Measurements from ENCODE around the gene GIGYF1. TPM values are rescaled to one million over a fixed set of nuclear protein-coding genes. Genes with fewer than 3 reads are reported as not detected.

Gene GIGYF1
- polyA plus RNA-seq, 1 donor (not counting 4 experiments of a cell fraction or from before 2014, with no cell fraction given), result 4.0 TPM

DNA sequence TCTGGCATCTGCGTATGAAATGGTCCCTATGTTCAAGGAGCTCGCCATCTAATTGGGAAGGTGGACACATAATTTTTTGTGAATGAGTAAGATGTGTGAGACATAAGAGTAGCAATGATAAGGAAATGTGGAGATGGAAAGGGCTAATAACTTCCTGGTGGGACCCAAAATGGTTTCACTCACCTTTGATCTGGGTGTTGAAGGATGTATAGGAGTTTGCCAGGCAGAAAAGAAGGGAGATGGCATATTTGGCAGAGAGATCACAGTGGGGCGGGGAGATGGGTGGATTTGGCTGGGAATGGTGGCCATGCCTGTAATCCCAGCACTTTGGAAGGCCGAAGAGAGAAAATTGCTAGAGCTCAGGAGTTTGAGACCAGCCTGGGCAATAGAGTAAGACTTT lies 16.4 kb upstream of the GIGYF1 start:
- Histone ChIP-seq H4K20me1 (ENCODE audit: control insufficient read depth, extremely low read depth, insufficient read depth, low read length) (no peaks in the 10 kb centered on the region), H3K4me2 (ENCODE audit: control insufficient read depth, extremely low read depth, insufficient read depth, low read depth, low read length) (no peak overlapping the region), H3K9me3 (ENCODE audit: control insufficient read depth, low read depth, low read length) (no peaks in the 10 kb centered on the region), H2AFZ (ENCODE audit: control insufficient read depth, low read length) (no peak overlapping the region), H3K27me3 (ENCODE audit: control insufficient read depth, extremely low read depth, insufficient read depth, low read length) (no peaks in the 10 kb centered on the region), H3K4me3 (ENCODE audit: control insufficient read depth in 2 of 3, extremely low read depth in 1 of 3, insufficient read depth in 2 of 3, low read depth in 1 of 3, low read length in 3 of 3) (no peak overlapping the region), H3K79me2 (ENCODE audit: control insufficient read depth, insufficient read depth, low read length) (peaks cover 21% of the 10 kb centered on the region), H3K36me3 (ENCODE audit: control insufficient read depth in 2 of 2, extremely low read depth in 1 of 2, insufficient read depth in 2 of 2, low read length in 2 of 2) (peaks cover 0 to 12% of the 10 kb centered on the region in 2 experiments), H3K9me1 (ENCODE audit: control insufficient read depth, extremely low read depth, insufficient read depth, low read length) (no peaks in the 10 kb centered on the region), H3K27ac (ENCODE audit: control insufficient read depth, insufficient read depth, low read length) (no peak overlapping the region), H3K4me1 (ENCODE audit: control insufficient read depth, extremely low read depth, insufficient read depth, low read length) (peaks cover 8% of the 10 kb centered on the region), H3K9ac (ENCODE audit: control insufficient read depth, extremely low read depth, insufficient read depth, low read length) (no peak overlapping the region)
- dilution Hi-C loops (cut with MboI; ENCODE audit: extremely low pct_ligation_motif_present, low sequenced_read_pairs), result loop anchor here (10.0 kb wide), 1 partner anchor 134 kb away; no protein-coding TSS in a partner anchor
- FAIRE-seq (no peak), DNase-seq (ENCODE audit: low read depth, low spot score) (no peak)
- TF ChIP-seq, protein P1, sequence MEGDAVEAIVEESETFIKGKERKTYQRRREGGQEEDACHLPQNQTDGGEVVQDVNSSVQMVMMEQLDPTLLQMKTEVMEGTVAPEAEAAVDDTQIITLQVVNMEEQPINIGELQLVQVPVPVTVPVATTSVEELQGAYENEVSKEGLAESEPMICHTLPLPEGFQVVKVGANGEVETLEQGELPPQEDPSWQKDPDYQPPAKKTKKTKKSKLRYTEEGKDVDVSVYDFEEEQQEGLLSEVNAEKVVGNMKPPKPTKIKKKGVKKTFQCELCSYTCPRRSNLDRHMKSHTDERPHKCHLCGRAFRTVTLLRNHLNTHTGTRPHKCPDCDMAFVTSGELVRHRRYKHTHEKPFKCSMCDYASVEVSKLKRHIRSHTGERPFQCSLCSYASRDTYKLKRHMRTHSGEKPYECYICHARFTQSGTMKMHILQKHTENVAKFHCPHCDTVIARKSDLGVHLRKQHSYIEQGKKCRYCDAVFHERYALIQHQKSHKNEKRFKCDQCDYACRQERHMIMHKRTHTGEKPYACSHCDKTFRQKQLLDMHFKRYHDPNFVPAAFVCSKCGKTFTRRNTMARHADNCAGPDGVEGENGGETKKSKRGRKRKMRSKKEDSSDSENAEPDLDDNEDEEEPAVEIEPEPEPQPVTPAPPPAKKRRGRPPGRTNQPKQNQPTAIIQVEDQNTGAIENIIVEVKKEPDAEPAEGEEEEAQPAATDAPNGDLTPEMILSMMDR (optimal IDR thresholded peaks at IDR 0.05 in 1 of 3, IDR thresholded peaks at IDR 0.05 in 1 of 3, conservative IDR thresholded peaks at IDR 0.05 in 1 of 3; ENCODE audit: extremely low read depth in 1 of 3, insufficient read depth in 2 of 3, low read length in 3 of 3), result no peak
- TF ChIP-seq EZH2 (IDR thresholded peaks at IDR 0.05; ENCODE audit: low read length), result no peak

- Histone ChIP-seq H2AFZ (ENCODE audit: control insufficient read depth, low read length) (no peak overlapping the region), H3K27me3 (ENCODE audit: control insufficient read depth, extremely low read depth, insufficient read depth, low read length) (no peaks in the 10 kb centered on the region), H3K4me2 (ENCODE audit: control insufficient read depth, extremely low read depth, insufficient read depth, low read depth, low read length) (no peak overlapping the region), H3K9me1 (ENCODE audit: control insufficient read depth, extremely low read depth, insufficient read depth, low read length) (no peaks in the 10 kb centered on the region), H3K4me1 (ENCODE audit: control insufficient read depth, extremely low read depth, insufficient read depth, low read length) (peaks cover 10% of the 10 kb centered on the region), H4K20me1 (ENCODE audit: control insufficient read depth, extremely low read depth, insufficient read depth, low read length) (no peaks in the 10 kb centered on the region), H3K9me3 (ENCODE audit: control insufficient read depth, low read depth, low read length) (no peaks in the 10 kb centered on the region), H3K9ac (ENCODE audit: control insufficient read depth, extremely low read depth, insufficient read depth, low read length) (no peak overlapping the region), H3K36me3 (ENCODE audit: control insufficient read depth in 2 of 2, extremely low read depth in 1 of 2, insufficient read depth in 2 of 2, low read length in 2 of 2) (peaks cover 0 to 12% of the 10 kb centered on the region in 2 experiments), H3K79me2 (ENCODE audit: control insufficient read depth, insufficient read depth, low read length) (peaks cover 21% of the 10 kb centered on the region), H3K4me3 (ENCODE audit: control insufficient read depth in 2 of 3, extremely low read depth in 1 of 3, insufficient read depth in 2 of 3, low read depth in 1 of 3, low read length in 3 of 3) (no peak overlapping the region), H3K27ac (ENCODE audit: control insufficient read depth, insufficient read depth, low read length) (no peak overlapping the region)
- TF ChIP-seq, protein P1 (optimal IDR thresholded peaks at IDR 0.05 in 1 of 3, IDR thresholded peaks at IDR 0.05 in 1 of 3, conservative IDR thresholded peaks at IDR 0.05 in 1 of 3; ENCODE audit: extremely low read depth in 1 of 3, insufficient read depth in 2 of 3, low read length in 3 of 3), result no peak
- DNase-seq (ENCODE audit: low read depth, low spot score) (no peak), FAIRE-seq (no peak)
- dilution Hi-C loops (cut with MboI; ENCODE audit: extremely low pct_ligation_motif_present, low sequenced_read_pairs), result no loop called here
Measured at GRCh38 chr7:100708395-100708794, 14.3 kb upstream of the GIGYF1 start.
